HG03280 (cell line): ENCODE results near the gene TBC1D22A.
"Not testable (repeated sequence)": the region's sequence is repeated elsewhere in the genome, so short reads cannot be mapped to it uniquely, and the experiment has no call there.

ENCODE experiments used
- ATAC-seq: cut with Tn5 transposase; IDR thresholded peaks from one replicate; pipeline ENCODE4 v1.9.1; 2021; ENCODE audit warnings: mild to moderate bottlenecking, moderate library complexity; ENCODE audit not compliant: unreplicated experiment

TBC1D22A gene

GRCh38 chr22:46809153-46809885 is 46.9 kb downstream of the TBC1D22A start:
- ATAC-seq = no peak

DNA sequence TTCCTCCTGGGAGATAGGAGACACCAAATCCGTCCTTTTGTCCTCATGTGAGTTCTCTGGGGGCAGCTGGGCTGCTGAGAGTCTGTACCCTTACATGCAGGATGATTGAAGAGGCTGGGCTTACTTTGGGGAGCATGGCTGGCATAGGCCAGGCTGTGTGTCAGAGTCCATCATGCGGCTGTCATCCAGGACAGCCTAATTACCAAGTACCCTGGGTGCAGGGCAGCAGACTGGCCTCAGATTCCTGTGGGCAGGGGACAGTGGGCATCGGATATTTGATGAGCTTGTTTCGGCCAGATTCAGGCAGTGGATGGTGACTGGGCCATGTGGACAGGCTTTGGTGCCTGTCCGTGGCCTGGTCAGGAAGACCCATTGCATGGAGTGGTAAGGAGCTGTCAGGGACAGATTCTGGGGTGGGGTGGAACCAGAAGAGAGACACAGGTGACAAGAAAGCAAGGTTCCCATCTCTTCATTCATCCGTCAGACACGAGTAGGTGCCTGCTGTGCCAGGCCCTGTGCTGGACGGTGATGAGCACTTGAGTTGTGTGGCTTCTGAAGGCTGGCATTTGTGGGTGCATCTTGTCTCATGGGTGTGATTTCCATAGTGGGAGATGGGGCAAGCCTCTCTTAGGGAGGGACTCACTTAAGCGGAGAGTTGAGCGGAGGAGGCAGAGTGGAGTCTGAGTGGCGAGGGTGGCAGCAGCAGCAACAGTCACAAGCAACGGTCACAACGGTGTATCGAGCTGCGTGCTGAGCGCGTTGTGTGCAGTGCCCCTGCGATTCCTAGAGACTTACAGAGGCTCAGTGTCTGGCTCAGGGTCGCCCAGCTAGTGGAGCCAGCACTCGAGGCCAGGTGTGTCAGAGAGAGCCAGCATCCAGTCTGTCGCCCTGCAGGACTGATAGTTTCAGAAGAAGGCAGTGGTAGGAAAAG is 48.7 kb downstream of the TBC1D22A start:
- ATAC-seq = no peak

GRCh38 chr22:46812034-46812605 is 49.7 kb downstream of the TBC1D22A start:
- no peak for ATAC-seq

- no peak for ATAC-seq
Measured at GRCh38 chr22:46812788-46813187, 50.3 kb downstream of the TBC1D22A start.

DNA sequence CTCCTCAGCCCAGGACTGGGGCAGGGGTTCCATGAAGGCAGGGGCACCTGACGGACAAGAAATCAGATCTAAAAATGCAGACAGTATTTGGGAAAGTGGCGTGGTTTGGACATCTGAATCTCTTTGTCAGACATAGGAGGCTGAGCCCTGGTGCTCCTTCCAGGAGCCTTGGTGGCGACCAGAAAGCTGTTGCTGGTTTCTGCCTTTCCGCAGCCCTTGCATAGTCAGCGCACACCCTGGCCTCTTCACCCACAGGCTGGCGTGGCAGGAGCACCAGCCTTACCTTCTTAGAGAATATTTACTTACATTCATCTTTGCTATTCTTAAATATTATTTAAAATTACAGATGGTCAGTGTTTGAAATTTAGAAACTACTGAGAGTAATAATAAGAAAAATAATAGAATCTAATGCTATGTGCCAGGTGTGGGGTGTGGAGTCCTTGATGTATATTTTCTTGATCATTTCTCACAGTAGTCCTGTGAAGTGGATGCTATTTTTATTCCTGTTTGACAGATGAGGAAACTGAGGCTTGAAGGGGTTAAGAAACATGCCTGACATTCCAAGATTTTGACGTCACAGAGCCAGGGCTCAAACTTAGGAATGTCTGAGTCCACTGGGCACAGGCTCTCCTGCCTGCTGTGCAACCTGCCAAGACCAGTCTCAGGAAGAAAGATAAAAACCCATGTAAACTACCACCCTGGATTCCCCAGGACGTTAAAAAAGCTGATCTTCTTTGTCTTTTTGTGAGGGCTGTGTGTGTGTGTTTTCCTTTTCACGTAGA is 51.6 kb downstream of the TBC1D22A start:
- no peak for ATAC-seq

DNA sequence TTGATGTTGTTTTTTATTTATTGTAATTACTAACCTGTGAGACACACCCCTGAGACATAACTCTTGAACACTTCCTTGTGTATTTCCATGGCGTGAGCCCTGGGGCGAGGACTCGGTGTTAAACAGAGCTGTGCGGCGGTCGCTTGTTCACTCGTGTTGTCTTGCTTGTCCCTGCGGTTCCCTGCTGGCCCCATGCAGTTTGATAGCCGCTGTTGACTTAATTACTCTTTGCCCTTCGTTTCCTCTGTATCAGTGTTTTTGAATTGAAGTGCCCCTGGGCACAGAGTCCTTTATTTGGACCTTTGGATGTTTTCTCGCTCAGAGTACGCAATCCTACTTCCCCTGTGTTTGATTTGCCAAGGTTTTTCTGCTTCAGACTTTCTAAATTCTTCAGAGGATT is 52.7 kb downstream of the TBC1D22A start:
- no peak for ATAC-seq

DNA sequence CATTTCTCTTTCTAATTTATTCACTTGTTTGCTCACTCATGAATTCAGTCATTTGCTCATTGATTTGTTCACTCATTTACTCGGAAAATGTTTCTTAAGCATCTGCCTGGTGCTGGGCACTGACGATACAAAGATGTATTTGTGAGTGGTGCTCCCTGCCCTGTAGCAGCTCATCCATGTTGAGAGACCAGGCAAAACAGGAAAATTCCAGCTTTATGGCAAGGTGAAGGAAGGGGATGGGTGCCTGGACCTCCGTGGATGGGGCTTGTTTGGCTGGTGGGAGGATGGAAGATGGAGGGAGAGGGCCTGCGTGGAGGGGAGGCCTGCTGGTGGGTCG is 53.1 kb downstream of the TBC1D22A start:
- no peak for ATAC-seq

- ATAC-seq = no peak
Measured at GRCh38 chr22:46815896-46816731, 53.7 kb downstream of the TBC1D22A start.

DNA sequence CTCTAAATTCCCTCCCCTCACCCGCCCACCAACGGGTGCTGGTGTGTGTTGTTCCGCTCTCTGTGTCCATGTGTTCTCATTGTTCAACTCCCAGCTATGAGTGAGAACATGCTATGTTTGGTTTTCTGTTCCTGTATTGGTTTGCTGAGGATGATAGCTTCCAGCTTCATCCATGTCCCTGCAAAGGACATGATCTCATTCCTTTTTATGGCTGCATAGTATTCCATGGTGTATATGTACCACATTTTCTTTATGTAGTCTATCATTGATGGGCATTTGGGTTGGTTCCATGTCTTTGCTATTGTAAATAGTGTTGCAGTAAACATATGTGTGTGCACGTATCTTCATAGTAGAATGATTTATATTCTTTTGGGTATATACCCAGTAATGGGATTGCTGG is 54.9 kb downstream of the TBC1D22A start:
- ATAC-seq = not testable (repeated sequence)

GRCh38 chr22:46823248-46823647 is 60.8 kb downstream of the TBC1D22A start:
- ATAC-seq = no peak

- no peak for ATAC-seq
Measured at GRCh38 chr22:46823654-46824053, 61.2 kb downstream of the TBC1D22A start.

GRCh38 chr22:46824344-46824909 is 62.0 kb downstream of the TBC1D22A start:
- ATAC-seq = no peak

DNA sequence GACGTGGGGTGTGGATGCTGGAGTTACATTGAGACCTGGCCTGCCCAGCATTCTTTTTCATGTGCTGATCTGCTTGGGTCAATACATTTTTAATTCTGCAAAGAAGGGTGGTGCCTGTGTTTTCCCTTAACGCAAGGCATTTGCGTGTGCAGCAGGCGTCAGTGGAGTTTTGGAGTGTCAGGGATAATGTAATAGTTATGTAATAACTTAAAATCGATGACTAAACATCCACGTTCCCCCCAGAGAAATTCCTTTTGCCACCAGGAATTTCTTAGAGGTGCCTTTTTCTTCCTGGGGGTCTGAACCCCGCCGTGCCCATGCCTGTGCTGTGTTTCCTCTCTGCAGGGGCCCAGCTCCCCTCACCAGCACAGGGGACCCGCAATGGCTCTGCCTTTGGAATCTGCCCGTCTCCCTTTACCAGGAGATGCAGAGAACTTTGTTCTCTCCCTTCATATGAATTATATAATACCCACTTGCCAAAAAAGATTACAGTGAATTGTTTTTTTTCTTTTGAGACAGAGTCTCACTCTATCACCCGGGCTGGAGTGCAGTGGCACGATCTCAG is 62.6 kb downstream of the TBC1D22A start:
- no peak for ATAC-seq

DNA sequence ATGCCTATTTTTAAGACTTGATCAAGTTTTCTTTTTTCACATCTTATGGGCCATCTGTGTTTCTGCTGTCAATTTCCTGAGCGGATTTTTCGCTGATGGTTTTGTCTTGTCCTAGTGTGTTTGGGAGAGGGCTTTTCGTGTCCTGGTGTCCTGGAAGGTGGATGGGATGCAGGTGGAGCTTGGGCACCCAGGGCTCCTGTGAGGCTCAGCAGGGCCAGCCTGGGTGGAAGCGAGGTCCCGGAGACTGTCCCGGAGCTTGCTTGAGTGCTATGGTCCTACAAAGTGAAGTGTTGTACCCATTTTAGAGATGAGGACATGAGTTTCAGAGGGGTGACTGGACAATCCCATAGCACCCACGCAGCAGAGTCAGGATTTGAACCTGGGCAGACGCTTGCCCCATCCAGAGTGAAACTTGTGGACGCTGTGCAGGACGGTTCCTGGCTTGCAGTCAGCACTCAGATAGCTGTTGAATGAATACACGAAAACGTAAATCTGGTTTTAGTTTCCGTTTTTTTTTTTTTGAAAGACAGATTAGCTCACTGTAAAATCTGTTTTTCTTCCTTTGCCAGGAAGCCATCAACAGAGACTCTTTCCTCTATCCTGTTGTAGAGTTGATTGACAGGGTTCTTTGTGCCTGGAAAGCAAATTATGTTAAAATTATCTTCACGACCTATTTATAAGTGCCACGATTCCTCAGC is 64.1 kb downstream of the TBC1D22A start:
- no peak for ATAC-seq

GRCh38 chr22:46827136-46827780 is 64.8 kb downstream of the TBC1D22A start:
- no peak for ATAC-seq

DNA sequence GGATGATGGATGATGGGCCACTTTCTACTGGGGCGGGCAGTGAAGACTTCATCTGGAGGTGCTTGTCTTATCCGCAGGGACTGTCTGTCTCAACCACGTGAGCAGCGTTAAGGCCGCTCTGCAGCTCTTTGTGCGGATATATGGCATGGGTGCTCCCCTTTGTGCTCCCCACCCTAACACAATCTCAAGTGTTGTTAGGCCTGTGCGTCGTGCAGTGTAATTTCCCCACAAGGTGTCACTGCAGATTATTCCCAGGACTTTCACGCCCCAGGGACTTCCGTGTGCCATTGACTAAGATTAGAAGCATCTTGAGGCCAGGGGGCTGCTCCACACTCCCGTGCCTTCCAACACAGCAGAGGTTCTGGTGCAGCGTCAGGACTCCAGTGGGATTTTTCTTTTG is 65.3 kb downstream of the TBC1D22A start:
- ATAC-seq = no peak

GRCh38 chr22:46828323-46828900 is 66.0 kb downstream of the TBC1D22A start:
- no peak for ATAC-seq
